ENCODE results near the gene STK32B. TPM values are rescaled to one million over a fixed set of nuclear protein-coding genes. Genes with fewer than 3 reads are reported as not detected.

The STK32B gene
- total and polyA plus RNA-seq, 2 donors (not counting 3 experiments of a cell fraction or from before 2014, with no cell fraction given), result 5.6 to 7.8 TPM

DNA sequence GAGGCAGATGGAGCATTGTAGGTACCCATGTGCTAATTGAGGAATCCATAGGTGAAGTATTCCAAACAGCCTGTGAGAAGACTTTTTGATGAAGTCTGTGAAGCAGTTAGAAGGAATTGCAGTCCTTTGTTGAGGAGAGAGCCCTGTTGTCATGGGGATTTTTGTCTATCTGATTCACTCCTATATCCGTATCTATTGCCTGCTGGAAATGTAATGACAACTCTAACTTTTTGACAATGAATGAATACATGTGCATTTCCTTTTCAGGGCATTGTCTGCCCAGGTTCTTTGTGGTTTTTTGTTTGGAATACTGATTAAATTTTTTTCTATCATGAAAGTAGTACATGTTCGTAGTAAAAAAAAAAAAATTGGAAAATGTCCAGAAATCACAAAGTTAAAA lies 31.1 kb downstream of the STK32B start:
- Histone ChIP-seq H3K4me3 (replicated peaks in 1 of 3; ENCODE audit: insufficient read depth in 1 of 3, low read depth in 1 of 3, low read length in 3 of 3) (no peak overlapping the region), H3K4me1 (ENCODE audit: control insufficient read depth, extremely low read depth, insufficient read depth, low read length) (peaks cover 2% of the 10 kb centered on the region), H3K9ac (replicated peaks; ENCODE audit: extremely low read depth, insufficient read depth, low read length) (no peak overlapping the region), H3K27ac (ENCODE audit: insufficient read depth, low read depth, low read length) (no peak overlapping the region), H4K20me1 (replicated peaks; ENCODE audit: control insufficient read depth, extremely low read depth, insufficient read depth, low read length) (no peaks in the 10 kb centered on the region), H2AFZ (ENCODE audit: low read depth, low read length) (no peak overlapping the region), H3K9me3 (replicated peaks; ENCODE audit: control insufficient read depth, insufficient read depth, low read length) (no peaks in the 10 kb centered on the region), H3K27me3 (ENCODE audit: control insufficient read depth in 2 of 2, insufficient read depth in 2 of 2, low read length in 2 of 2) (no peaks in the 10 kb centered on the region), H3K4me2 (ENCODE audit: insufficient read depth, low read length) (no peak overlapping the region), H3K9me1 (replicated peaks; ENCODE audit: control insufficient read depth, extremely low read depth, insufficient read depth, low read length) (no peaks in the 10 kb centered on the region), H3K36me3 (ENCODE audit: control insufficient read depth in 2 of 2, extremely low read depth in 1 of 2, insufficient read depth in 2 of 2, low read length in 2 of 2) (no peaks in the 10 kb centered on the region), H3K79me2 (ENCODE audit: control insufficient read depth, insufficient read depth, low read length) (no peaks in the 10 kb centered on the region)
- CTCF ChIA-PET, result no interaction called here
- DNase-seq (ENCODE audit: low read depth, low spot score), result peak; percentile 33
- intact Hi-C loops (cut with micrococcal nuclease), result loop anchor here (5.0 kb wide), 1 partner anchor 50 kb away; no protein-coding TSS in a partner anchor
- dilution Hi-C loops (cut with MboI; ENCODE audit: extremely low pct_ligation_motif_present, low sequenced_read_pairs), result no loop called here
- BruUV-seq (replicated peaks), result no TSS peak
- FAIRE-seq, result no peak
- POLR2A ChIA-PET, result no interaction called here
- TF ChIP-seq, protein P1, sequence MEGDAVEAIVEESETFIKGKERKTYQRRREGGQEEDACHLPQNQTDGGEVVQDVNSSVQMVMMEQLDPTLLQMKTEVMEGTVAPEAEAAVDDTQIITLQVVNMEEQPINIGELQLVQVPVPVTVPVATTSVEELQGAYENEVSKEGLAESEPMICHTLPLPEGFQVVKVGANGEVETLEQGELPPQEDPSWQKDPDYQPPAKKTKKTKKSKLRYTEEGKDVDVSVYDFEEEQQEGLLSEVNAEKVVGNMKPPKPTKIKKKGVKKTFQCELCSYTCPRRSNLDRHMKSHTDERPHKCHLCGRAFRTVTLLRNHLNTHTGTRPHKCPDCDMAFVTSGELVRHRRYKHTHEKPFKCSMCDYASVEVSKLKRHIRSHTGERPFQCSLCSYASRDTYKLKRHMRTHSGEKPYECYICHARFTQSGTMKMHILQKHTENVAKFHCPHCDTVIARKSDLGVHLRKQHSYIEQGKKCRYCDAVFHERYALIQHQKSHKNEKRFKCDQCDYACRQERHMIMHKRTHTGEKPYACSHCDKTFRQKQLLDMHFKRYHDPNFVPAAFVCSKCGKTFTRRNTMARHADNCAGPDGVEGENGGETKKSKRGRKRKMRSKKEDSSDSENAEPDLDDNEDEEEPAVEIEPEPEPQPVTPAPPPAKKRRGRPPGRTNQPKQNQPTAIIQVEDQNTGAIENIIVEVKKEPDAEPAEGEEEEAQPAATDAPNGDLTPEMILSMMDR (IDR thresholded peaks at IDR 0.05; ENCODE audit: extremely low read depth in 1 of 2, insufficient read depth in 1 of 2, low read depth in 1 of 2, low read length in 2 of 2), result no peak
- peak; percentile 10 for TF ChIP-seq FOS (IDR thresholded peaks at IDR 0.05; ENCODE audit: borderline replicate concordance, insufficient read depth, low read length)

DNA sequence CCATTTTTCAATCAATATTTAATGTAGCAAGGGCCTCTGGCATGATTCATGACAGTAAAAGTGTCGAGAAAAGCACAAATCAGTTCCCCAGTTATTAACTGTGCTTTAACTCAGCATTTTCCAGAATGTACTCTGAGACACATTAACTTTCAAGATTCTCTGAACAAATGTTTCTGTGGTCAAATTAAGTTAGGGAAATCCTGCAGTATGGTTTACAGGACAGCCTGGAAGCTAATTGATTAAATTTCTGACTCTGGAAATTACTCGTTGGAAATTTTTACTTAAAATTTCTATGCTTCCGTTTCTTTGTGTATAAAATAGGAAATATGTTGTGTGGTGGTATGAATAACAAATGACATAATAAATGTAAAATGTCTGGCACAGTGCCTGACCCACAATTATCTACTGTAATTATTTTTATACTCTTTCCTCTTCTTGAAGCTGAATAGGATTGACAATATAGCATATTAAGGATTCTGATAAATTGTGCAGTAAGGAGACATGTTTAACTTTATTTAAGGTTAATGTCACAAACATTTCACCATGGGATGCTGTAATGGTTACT lies 33.7 kb downstream of the STK32B start:
- TF ChIP-seq GATA2 (IDR thresholded peaks at IDR 0.05; ENCODE audit: insufficient read depth, insufficient read length, low read depth, low read length) (no peak), POLR2AphosphoS5 (IDR thresholded peaks at IDR 0.05; ENCODE audit: insufficient read depth, low read depth, low read length) (no peak), JUN (IDR thresholded peaks at IDR 0.05; ENCODE audit: borderline replicate concordance, insufficient read depth, insufficient read length, low read depth) (peak; percentile 41)
- Histone ChIP-seq H3K9ac (replicated peaks; ENCODE audit: extremely low read depth, insufficient read depth, low read length) (peak overlapping the region; percentile 19), H3K4me3 (replicated peaks in 1 of 3; ENCODE audit: insufficient read depth in 1 of 3, low read depth in 1 of 3, low read length in 3 of 3) (no peak overlapping the region), H3K36me3 (ENCODE audit: control insufficient read depth in 2 of 2, extremely low read depth in 1 of 2, insufficient read depth in 2 of 2, low read length in 2 of 2) (no peaks in the 10 kb centered on the region), H3K4me1 (ENCODE audit: control insufficient read depth, extremely low read depth, insufficient read depth, low read length) (peaks cover 2% of the 10 kb centered on the region), H4K20me1 (replicated peaks; ENCODE audit: control insufficient read depth, extremely low read depth, insufficient read depth, low read length) (no peaks in the 10 kb centered on the region), H3K9me1 (replicated peaks; ENCODE audit: control insufficient read depth, extremely low read depth, insufficient read depth, low read length) (no peaks in the 10 kb centered on the region), H3K27ac (ENCODE audit: insufficient read depth, low read depth, low read length) (peak overlapping the region; percentile 52), H3K4me2 (ENCODE audit: insufficient read depth, low read length) (peak overlapping the region; percentile 17), H2AFZ (ENCODE audit: low read depth, low read length) (no peak overlapping the region), H3K27me3 (ENCODE audit: control insufficient read depth in 2 of 2, insufficient read depth in 2 of 2, low read length in 2 of 2) (no peaks in the 10 kb centered on the region), H3K9me3 (replicated peaks; ENCODE audit: control insufficient read depth, insufficient read depth, low read length) (no peaks in the 10 kb centered on the region), H3K79me2 (ENCODE audit: control insufficient read depth, insufficient read depth, low read length) (no peaks in the 10 kb centered on the region)
- POLR2A ChIA-PET, result no interaction called here
- CTCF ChIA-PET, result interaction anchor here (1.4 to 2.1 kb wide), 2 partner anchors 21 to 34 kb away, joined by 4 to 8 read pairs; partner anchors contain the start of gene STK32B
- DNase-seq (ENCODE audit: low read depth, low spot score) (peak; percentile 71), FAIRE-seq (no peak)
- TSS peak; percentile 89 for BruUV-seq (replicated peaks)
- intact Hi-C loops (cut with micrococcal nuclease), result loop anchor here (5.0 kb wide), 1 partner anchor 53 kb away; no protein-coding TSS in a partner anchor
- dilution Hi-C loops (cut with MboI; ENCODE audit: extremely low pct_ligation_motif_present, low sequenced_read_pairs), result no loop called here

Data from endothelial cell of umbilical vein (primary cell).